ENCODE results near the gene ZNF813. TPM values are rescaled to one million over a fixed set of nuclear protein-coding genes. Genes with fewer than 3 reads are reported as not detected.

Gene ZNF813
- polyA plus RNA-seq, 1 donor from 2014 or later: 1.9 TPM

- no peaks in the 10 kb centered on the region for H3K36me3 ChIP-seq (ENCODE audit: insufficient read depth, low read length)
- H3K9me2 ChIP-seq (ENCODE audit: insufficient read depth, low read length): no peaks in the 10 kb centered on the region
- no peak for TF ChIP-seq RAD21 (conservative IDR thresholded peaks at IDR 0.05)
- no peak for TF ChIP-seq SMC3 (conservative IDR thresholded peaks at IDR 0.05; ENCODE audit: poor library complexity)
- no peaks in the 10 kb centered on the region for H3K27me3 ChIP-seq (ENCODE audit: insufficient read depth, low read depth, low read length)
- no peak overlapping the region for H3K27ac ChIP-seq (ENCODE audit: low read length)
- H3K79me2 ChIP-seq (replicated peaks; ENCODE audit: insufficient read depth, low read length): no peaks in the 10 kb centered on the region
- H3F3A ChIP-seq (ENCODE audit: insufficient read depth, low read length, poor library complexity, severe bottlenecking): no peaks in the 10 kb centered on the region
- no peak overlapping the region for H3K9ac ChIP-seq (ENCODE audit: low read length)
- H3K4me3 ChIP-seq (ENCODE audit: low read length): no peak overlapping the region
- no peaks in the 10 kb centered on the region for H3K9me3 ChIP-seq (ENCODE audit: low read length)
- H2AFZ ChIP-seq (ENCODE audit: low read depth, low read length): no peak overlapping the region
- H4K20me1 ChIP-seq (ENCODE audit: insufficient read depth): no peaks in the 10 kb centered on the region
- H3K4me2 ChIP-seq (ENCODE audit: low read length): no peak overlapping the region
These were observed 49.7 kb downstream of the ZNF813 start for GRCh38 chr19:53517114-53517741.

DNA sequence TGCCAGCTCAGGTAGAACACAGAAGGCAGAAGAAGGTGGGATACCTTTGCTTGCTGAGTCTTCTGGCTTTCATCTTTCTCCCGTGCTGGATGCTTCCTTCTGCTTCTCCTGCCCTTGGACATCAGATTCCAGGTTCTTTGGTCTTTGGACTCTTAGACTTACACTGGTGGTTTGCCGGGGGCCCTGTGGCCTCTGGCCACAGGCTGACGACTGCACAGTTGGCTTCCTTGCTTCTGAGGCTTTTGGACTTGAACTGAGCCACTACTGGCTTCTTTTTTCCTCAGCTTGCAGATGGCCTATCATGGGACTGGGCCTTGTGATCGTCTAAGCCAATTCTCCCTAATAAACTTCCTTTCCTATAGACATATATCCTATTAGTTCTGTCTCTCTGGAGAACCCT is 50.6 kb downstream of the ZNF813 start:
- TF ChIP-seq EP300 (conservative IDR thresholded peaks at IDR 0.05; ENCODE audit: poor library complexity, severe bottlenecking) (no peak), SMC3 (conservative IDR thresholded peaks at IDR 0.05; ENCODE audit: poor library complexity) (no peak), REST (IDR thresholded peaks at IDR 0.05; ENCODE audit: borderline replicate concordance) (no peak), TAF1 (IDR thresholded peaks at IDR 0.05; ENCODE audit: low read depth) (no peak), MXI1 (conservative IDR thresholded peaks at IDR 0.05; ENCODE audit: poor library complexity, severe bottlenecking) (no peak), CTCF (IDR thresholded peaks at IDR 0.05; ENCODE audit: poor library complexity, severe bottlenecking) (no peak), POLR2AphosphoS5 (IDR thresholded peaks at IDR 0.05) (no peak), EZH2 (IDR thresholded peaks at IDR 0.05; ENCODE audit: borderline replicate concordance, insufficient read depth, low read length, poor library complexity, severe bottlenecking) (no peak), RAD21 (conservative IDR thresholded peaks at IDR 0.05) (no peak)
- no peak overlapping the region for H3K4me3 ChIP-seq (ENCODE audit: low read length)
- H3K27me3 ChIP-seq (ENCODE audit: insufficient read depth, low read depth, low read length): no peaks in the 10 kb centered on the region
- no peak overlapping the region for H3K27ac ChIP-seq (ENCODE audit: low read length)
- no peaks in the 10 kb centered on the region for H3K9me2 ChIP-seq (ENCODE audit: insufficient read depth, low read length)
- H4K20me1 ChIP-seq (ENCODE audit: insufficient read depth): no peaks in the 10 kb centered on the region
- H3K36me3 ChIP-seq (ENCODE audit: insufficient read depth, low read length): no peaks in the 10 kb centered on the region
- H2AFZ ChIP-seq (ENCODE audit: low read depth, low read length): no peak overlapping the region
- H3F3A ChIP-seq (ENCODE audit: insufficient read depth, low read length, poor library complexity, severe bottlenecking): no peaks in the 10 kb centered on the region
- H3K79me2 ChIP-seq (replicated peaks; ENCODE audit: insufficient read depth, low read length): no peaks in the 10 kb centered on the region
- no peak overlapping the region for H3K4me2 ChIP-seq (ENCODE audit: low read length)
- H3K9me3 ChIP-seq (ENCODE audit: low read length): no peaks in the 10 kb centered on the region
- no peak overlapping the region for H3K9ac ChIP-seq (ENCODE audit: low read length)
